ENCODE data around the gene CCNDBP1.

DNA sequence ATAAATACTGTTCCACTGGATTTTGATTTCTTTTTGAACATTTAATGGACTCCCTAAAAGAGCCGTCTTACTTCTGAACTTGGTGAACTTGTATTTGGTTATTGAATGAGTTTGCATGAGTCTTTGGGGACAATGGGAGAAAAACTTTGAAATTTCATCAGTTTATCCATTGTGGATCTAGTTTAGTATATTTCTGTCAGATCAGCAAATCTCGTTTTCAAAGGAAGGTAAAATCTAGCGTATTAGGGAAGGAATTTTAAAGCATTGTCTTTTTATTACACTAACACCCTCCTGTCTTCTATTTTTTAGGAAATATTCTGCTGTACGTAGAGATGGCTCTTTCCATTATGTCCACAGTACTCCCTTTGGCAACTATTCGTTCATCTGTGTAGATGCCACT lies 39.0 kb upstream of the CCNDBP1 start:
- TF ChIP-seq, protein P1, sequence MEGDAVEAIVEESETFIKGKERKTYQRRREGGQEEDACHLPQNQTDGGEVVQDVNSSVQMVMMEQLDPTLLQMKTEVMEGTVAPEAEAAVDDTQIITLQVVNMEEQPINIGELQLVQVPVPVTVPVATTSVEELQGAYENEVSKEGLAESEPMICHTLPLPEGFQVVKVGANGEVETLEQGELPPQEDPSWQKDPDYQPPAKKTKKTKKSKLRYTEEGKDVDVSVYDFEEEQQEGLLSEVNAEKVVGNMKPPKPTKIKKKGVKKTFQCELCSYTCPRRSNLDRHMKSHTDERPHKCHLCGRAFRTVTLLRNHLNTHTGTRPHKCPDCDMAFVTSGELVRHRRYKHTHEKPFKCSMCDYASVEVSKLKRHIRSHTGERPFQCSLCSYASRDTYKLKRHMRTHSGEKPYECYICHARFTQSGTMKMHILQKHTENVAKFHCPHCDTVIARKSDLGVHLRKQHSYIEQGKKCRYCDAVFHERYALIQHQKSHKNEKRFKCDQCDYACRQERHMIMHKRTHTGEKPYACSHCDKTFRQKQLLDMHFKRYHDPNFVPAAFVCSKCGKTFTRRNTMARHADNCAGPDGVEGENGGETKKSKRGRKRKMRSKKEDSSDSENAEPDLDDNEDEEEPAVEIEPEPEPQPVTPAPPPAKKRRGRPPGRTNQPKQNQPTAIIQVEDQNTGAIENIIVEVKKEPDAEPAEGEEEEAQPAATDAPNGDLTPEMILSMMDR (IDR thresholded peaks at IDR 0.05): no peak
- TF ChIP-seq EP300 (IDR thresholded peaks at IDR 0.05; ENCODE audit: borderline replicate concordance in 1 of 2, low read depth in 1 of 2, low read length in 1 of 2) (no peak), MXI1 (IDR thresholded peaks at IDR 0.05; ENCODE audit: low read depth, low read length) (no peak), NRF1 (IDR thresholded peaks at IDR 0.05; ENCODE audit: low read depth, low read length) (no peak), EZH2phosphoT487 (IDR thresholded peaks at IDR 0.05; ENCODE audit: borderline replicate concordance, low read depth) (no peak), RFX5 (IDR thresholded peaks at IDR 0.05; ENCODE audit: low read length) (no peak), SMC3 (IDR thresholded peaks at IDR 0.05; ENCODE audit: low read depth, low read length) (no peak), POLR2AphosphoS5 (IDR thresholded peaks at IDR 0.05; ENCODE audit: low read depth, low read length) (no peak), GABPA (IDR thresholded peaks at IDR 0.05; ENCODE audit: low read depth) (no peak), FOXM1 (IDR thresholded peaks at IDR 0.05; ENCODE audit: low read depth) (no peak), SIN3A (IDR thresholded peaks at IDR 0.05; ENCODE audit: borderline replicate concordance, low read depth, low read length) (no peak), RCOR1 (IDR thresholded peaks at IDR 0.05; ENCODE audit: low read length) (no peak)
- TF ChIP-seq, protein P2, sequence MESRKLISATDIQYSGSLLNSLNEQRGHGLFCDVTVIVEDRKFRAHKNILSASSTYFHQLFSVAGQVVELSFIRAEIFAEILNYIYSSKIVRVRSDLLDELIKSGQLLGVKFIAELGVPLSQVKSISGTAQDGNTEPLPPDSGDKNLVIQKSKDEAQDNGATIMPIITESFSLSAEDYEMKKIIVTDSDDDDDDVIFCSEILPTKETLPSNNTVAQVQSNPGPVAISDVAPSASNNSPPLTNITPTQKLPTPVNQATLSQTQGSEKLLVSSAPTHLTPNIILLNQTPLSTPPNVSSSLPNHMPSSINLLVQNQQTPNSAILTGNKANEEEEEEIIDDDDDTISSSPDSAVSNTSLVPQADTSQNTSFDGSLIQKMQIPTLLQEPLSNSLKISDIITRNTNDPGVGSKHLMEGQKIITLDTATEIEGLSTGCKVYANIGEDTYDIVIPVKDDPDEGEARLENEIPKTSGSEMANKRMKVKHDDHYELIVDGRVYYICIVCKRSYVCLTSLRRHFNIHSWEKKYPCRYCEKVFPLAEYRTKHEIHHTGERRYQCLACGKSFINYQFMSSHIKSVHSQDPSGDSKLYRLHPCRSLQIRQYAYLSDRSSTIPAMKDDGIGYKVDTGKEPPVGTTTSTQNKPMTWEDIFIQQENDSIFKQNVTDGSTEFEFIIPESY (IDR thresholded peaks at IDR 0.05; ENCODE audit: borderline replicate concordance, low read depth): no peak
